IMR-90 (cell line): ENCODE results near the gene RORC. TPM values are rescaled to one million over a fixed set of nuclear protein-coding genes. Genes with fewer than 3 reads are reported as not detected.

Experiments
- ATAC-seq: fragments of 200-7000 bp; cut with Tn5 transposase; 2 replicates; pipeline ENCODE4 v1.9.1; 2020; ENCODE audit warnings: low read depth, mild to moderate bottlenecking, moderate library complexity
- BruUV-seq: library from RNA; stranded (reverse); fragments of 400-500 nt; replicated peaks from 2 replicates; lab custom pipeline; 2021; lab: Mats Ljungman, UMichigan
- CTCF ChIA-PET: fragments of 300-600 bp; formaldehyde crosslinking; extraction: SDS; loops from one replicate; lab custom pipeline; 2021; ENCODE audit warnings: antibody characterized with exemption; lab: Yijun Ruan, JAX
- POLR2A ChIA-PET: fragments of 300-600 bp; sonication (Branson Sonifier 250); formaldehyde crosslinking; loops from one replicate; lab custom pipeline; 2022; ENCODE audit warnings: antibody characterized with exemption; ENCODE audit not compliant: unreplicated experiment; lab: Charles Lee
- DNase-seq: peaks from one replicate; pipeline ENCODE4 v3.0.0; 2013
- H2AFZ ChIP-seq: replicated peaks from 2 replicates; pipeline ENCODE3; 2013; ENCODE audit warnings: low read length, mild to moderate bottlenecking; ENCODE audit not compliant: poor library complexity
- H2AK5ac ChIP-seq: 2 replicates; pipeline ENCODE4 v1.6.1; 2013; ENCODE audit warnings: low read depth, low read length, inconsistent platforms
- H2AK9ac ChIP-seq: replicated peaks from 2 replicates; pipeline ENCODE3; 2013; ENCODE audit warnings: mild to moderate bottlenecking, low read depth, low read length, moderate library complexity; ENCODE audit not compliant: poor library complexity
- H2BK120ac ChIP-seq: 2 replicates; pipeline ENCODE4 v1.6.1; 2013; ENCODE audit warnings: low read depth, low read length, inconsistent platforms
- H2BK15ac ChIP-seq: 3 replicates; pipeline ENCODE4 v1.6.1; 2013; ENCODE audit warnings: low read depth, low read length, inconsistent platforms
- H2BK20ac ChIP-seq: 2 replicates; pipeline ENCODE4 v1.6.1; 2013; ENCODE audit warnings: low read depth, mild to moderate bottlenecking, inconsistent platforms, low read length, moderate library complexity
- H2BK5ac ChIP-seq: 2 replicates; pipeline ENCODE4 v1.6.1; 2013; ENCODE audit warnings: mild to moderate bottlenecking, low read depth, low read length, inconsistent platforms; ENCODE audit not compliant: poor library complexity, severe bottlenecking
- H3K14ac ChIP-seq: replicated peaks from 2 replicates; pipeline ENCODE4 v1.6.1; 2013; ENCODE audit warnings: low read depth, low read length, inconsistent platforms
- H3K18ac ChIP-seq: 2 replicates; pipeline ENCODE4 v1.6.1; 2013; ENCODE audit warnings: low read depth, low read length, control low read depth
- H3K23ac ChIP-seq: 2 replicates; pipeline ENCODE4 v1.6.1; 2013; ENCODE audit warnings: low read depth, low read length, inconsistent platforms
- H3K27ac ChIP-seq: 2 replicates; pipeline ENCODE4 v1.5.1; 2013; ENCODE audit warnings: mild to moderate bottlenecking, control low read depth, low read length; ENCODE audit not compliant: insufficient read depth
- H3K27me3 ChIP-seq: 2 replicates; pipeline ENCODE4 v1.6.1; 2013; ENCODE audit warnings: low read length; ENCODE audit not compliant: control insufficient read depth, insufficient read depth
- H3K36me3 ChIP-seq: 2 replicates; pipeline ENCODE4 v1.6.1; 2013; ENCODE audit warnings: low read length, mixed read lengths; ENCODE audit not compliant: control insufficient read depth, insufficient read depth
- H3K4ac ChIP-seq: 2 replicates; pipeline ENCODE4 v1.6.1; 2013; ENCODE audit warnings: low read depth, low read length, inconsistent platforms
- H3K4me1 ChIP-seq: 2 replicates; pipeline ENCODE4 v1.6.1; 2013; ENCODE audit warnings: low read length, mixed read lengths; ENCODE audit not compliant: control insufficient read depth, insufficient read depth
- H3K4me2 ChIP-seq: 2 replicates; pipeline ENCODE4 v1.6.1; 2013; ENCODE audit warnings: low read depth, mild to moderate bottlenecking, control low read depth, low read length, moderate library complexity
- H3K4me3 ChIP-seq: 2 replicates; pipeline ENCODE4 v1.5.1; 2013; ENCODE audit warnings: low read depth, mild to moderate bottlenecking, control low read depth, low read length, moderate library complexity; ENCODE audit not compliant: insufficient read depth
- H3K56ac ChIP-seq: 2 replicates; pipeline ENCODE4 v1.6.1; 2013; ENCODE audit warnings: low read length, inconsistent platforms; ENCODE audit not compliant: insufficient read depth; ENCODE audit errors: extremely low read depth
- H3K79me1 ChIP-seq, 2 experiments: 2 replicates each; pipeline ENCODE4 v1.6.1; 2013; ENCODE audit warnings: low read length in 2 of 2, inconsistent platforms in 1 of 2, low read depth in 1 of 2
- H3K9ac ChIP-seq: 2 replicates; pipeline ENCODE4 v1.6.1; 2013; ENCODE audit warnings: low read depth, low read length, control low read depth
- H3K9me1 ChIP-seq: 2 replicates; pipeline ENCODE4 v1.6.1; 2013; ENCODE audit warnings: low read length, inconsistent platforms; ENCODE audit not compliant: insufficient read depth
- H3K9me3 ChIP-seq: 2 replicates; pipeline ENCODE4 v1.6.1; 2013; ENCODE audit warnings: low read length; ENCODE audit not compliant: control insufficient read depth, insufficient read depth
- H4K20me1 ChIP-seq: 2 replicates; pipeline ENCODE4 v1.6.1; 2013; ENCODE audit warnings: low read length, inconsistent platforms; ENCODE audit not compliant: insufficient read depth
- H4K5ac ChIP-seq: 2 replicates; pipeline ENCODE4 v1.6.1; 2013; ENCODE audit warnings: mild to moderate bottlenecking, low read depth, low read length, control low read depth
- H4K8ac ChIP-seq, 2 experiments: 2 replicates each; pipeline ENCODE4 v1.6.1; 2013; ENCODE audit warnings: low read depth in 2 of 2, low read length in 2 of 2, control low read depth in 1 of 2, inconsistent platforms in 1 of 2
- H4K91ac ChIP-seq: 2 replicates; pipeline ENCODE4 v1.6.1; 2013; ENCODE audit warnings: low read depth, low read length, inconsistent platforms; ENCODE audit not compliant: insufficient read depth
- FOS ChIP-seq: fragments of 150-350 bp; IDR thresholded peaks from 2 replicates; pipeline ENCODE4 v1.6.1; 2016; ENCODE audit warnings: low read depth, low read length
- MAFK ChIP-seq: IDR thresholded peaks from 2 replicates; pipeline ENCODE4 v1.6.1; 2012; ENCODE audit warnings: low read depth, low read length, improper control_type of control experiment
- MAZ ChIP-seq: IDR thresholded peaks from 2 replicates; pipeline ENCODE4 v1.6.1; 2012; ENCODE audit warnings: low read depth, mild to moderate bottlenecking, low read length, improper control_type of control experiment, moderate library complexity, borderline replicate concordance
- MXI1 ChIP-seq: IDR thresholded peaks from 2 replicates; pipeline ENCODE4 v1.6.1; 2012; ENCODE audit warnings: low read depth, mild to moderate bottlenecking, low read length, moderate library complexity, borderline replicate concordance
- NFE2L2 ChIP-seq: fragments of 150-350 bp; IDR thresholded peaks from 2 replicates; pipeline ENCODE4 v1.6.1; 2016; ENCODE audit warnings: low read depth, mild to moderate bottlenecking, low read length
- POLR2A ChIP-seq: IDR thresholded peaks from 2 replicates; pipeline ENCODE4 v1.6.1; 2012; ENCODE audit warnings: mild to moderate bottlenecking, low read depth, low read length
- RAD21 ChIP-seq: IDR thresholded peaks from 2 replicates; pipeline ENCODE4 v1.6.1; 2012; ENCODE audit warnings: low read length, improper control_type of control experiment
- RCOR1 ChIP-seq: IDR thresholded peaks from 2 replicates; pipeline ENCODE4 v1.6.1; 2012; ENCODE audit warnings: mild to moderate bottlenecking, low read length, improper control_type of control experiment; ENCODE audit not compliant: insufficient replicate concordance
- RFX5 ChIP-seq: IDR thresholded peaks from 2 replicates; pipeline ENCODE4 v1.8.0; 2012; ENCODE audit warnings: low read depth, mild to moderate bottlenecking, low read length, moderate library complexity
- SMC3 ChIP-seq: fragments of 150-350 bp; IDR thresholded peaks from 2 replicates; pipeline ENCODE4 v1.6.1; 2016; ENCODE audit warnings: low read depth, mild to moderate bottlenecking, antibody characterized with exemption, low read length, moderate library complexity
- WGBS, 2 experiments: methylation state at CpG; one replicate each; pipeline versions ENCODE4 v1.1.5 to v1.1.7; 2013; ENCODE audit warnings: missing lambda C conversion rate in 2 of 2; ENCODE audit not compliant: insufficient read length in 1 of 2; ENCODE audit errors: extremely low coverage in 2 of 2; 5-methylcytosine and 5-hydroxymethylcytosine counted together
- dilution Hi-C: fragments of 300-500 bp; cut with HindIII; formaldehyde crosslinking; loops from one replicate; pipeline ENCODE4 v1.14.3; 2018; ENCODE audit warnings: low sequenced_read_pairs; ENCODE audit not compliant: unreplicated experiment
- in situ Hi-C: fragments of 300-500 bp; cut with MboI; formaldehyde crosslinking; loops from 3 replicates; pipeline ENCODE4 v1.14.3; 2019; ENCODE audit warnings: low sequenced_read_pairs, inconsistent platforms, mixed read lengths
- intact Hi-C: fragments of 100-400 bp; cut with micrococcal nuclease; formaldehyde crosslinking; loops from 2 replicates; pipeline ENCODE4 v1.10.0; 2022
- polyA plus RNA-seq, 3 experiments: library from polyadenylated mRNA; depleted of rRNA; stranded (reverse); fragments of >200 nt; gene quantifications; 2 replicates each; pipeline ENCODE4 v1.2.3, GENCODE V29; 2012; ENCODE audit warnings: low replicate concordance in 1 of 3
- total RNA-seq: library from RNA; depleted of rRNA; stranded (reverse); fragments of >200 nt; gene quantifications from 2 replicates; pipeline ENCODE4 v1.2.3, GENCODE V29; 2012
- TF ChIP-seq, protein P1 (sequence below): fragments of 150-350 bp; IDR thresholded peaks from 2 replicates; pipeline ENCODE4 v1.6.1; 2016; ENCODE audit warnings: low read depth, mild to moderate bottlenecking, low read length, moderate library complexity, borderline replicate concordance
- TF ChIP-seq, protein P2 (sequence below): conservative IDR thresholded peaks from 2 replicates; pipeline ENCODE4 v1.5.1; 2012; ENCODE audit warnings: mild to moderate bottlenecking, low read depth, low read length, improper control_type of control experiment
- TF ChIP-seq, protein P3 (sequence below): fragments of 150-350 bp; IDR thresholded peaks from 2 replicates; pipeline ENCODE4 v1.6.1; 2017; ENCODE audit warnings: mild to moderate bottlenecking, antibody characterized with exemption, low read length, low read depth

The RORC gene
- total and polyA plus RNA-seq, 2 of the 4 experiments (the other 2 are of a cell fraction) = not detected

DNA sequence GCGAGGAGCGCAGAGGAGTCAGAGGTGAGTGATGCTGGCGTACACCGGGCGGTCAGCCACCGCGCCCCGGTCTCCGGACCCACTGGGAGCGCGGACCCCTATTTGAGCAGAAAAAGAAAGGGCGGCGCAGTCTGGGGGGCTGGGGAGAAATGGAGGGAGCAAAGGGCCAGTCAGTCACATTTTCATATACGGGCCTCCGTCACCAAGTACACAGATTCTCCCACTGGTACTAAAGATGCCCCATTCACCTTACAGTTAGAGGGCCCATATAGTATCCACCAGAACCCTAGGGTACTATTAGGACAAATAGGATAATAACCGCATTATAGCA is 7.4 kb upstream of the RORC start:
- no peaks in the 10 kb centered on the region for H3K79me1 ChIP-seq
- no peak overlapping the region for H3K9ac ChIP-seq
- no peak overlapping the region for H2BK120ac ChIP-seq
- no peaks in the 10 kb centered on the region; the same call in 1 of the 2 replicates for H3K4me1 ChIP-seq
- H3K9me1 ChIP-seq = no peaks in the 10 kb centered on the region
- H2BK5ac ChIP-seq = no peak overlapping the region
- POLR2A ChIA-PET = no interaction called here
- H3K56ac ChIP-seq = no peak overlapping the region
- H4K8ac ChIP-seq = no peak overlapping the region
- no peak overlapping the region for H4K91ac ChIP-seq
- H3K9me3 ChIP-seq = no peaks in the 10 kb centered on the region
- no peak overlapping the region for H3K4me3 ChIP-seq
- no peak overlapping the region for H4K5ac ChIP-seq
- dilution Hi-C loops (no loop called here), in situ Hi-C loops (no loop called here), intact Hi-C loops (loop anchor here (5.0 to 10.0 kb wide), 2 partner anchors 77 to 294 kb away; partner anchors contain the start of genes MRPL9 and TUFT1)
- no peak overlapping the region for H3K23ac ChIP-seq
- H2BK20ac ChIP-seq = no peak overlapping the region
- no peak overlapping the region for H3K27ac ChIP-seq
- no peaks in the 10 kb centered on the region for H3K36me3 ChIP-seq
- H3K18ac ChIP-seq = no peak overlapping the region
- peak overlapping the region; percentile 86 for H2AFZ ChIP-seq
- BruUV-seq = no TSS peak
- no peak for ATAC-seq
- H3K14ac ChIP-seq = no peak overlapping the region
- CTCF ChIA-PET = no interaction called here
- DNase-seq = no peak
- WGBS, 2 experiments = 45% methylated on average over 2 of the region's 16 CpGs; no CpG with 5 or more reads in 1 of the 2 experiments
- no peak overlapping the region for H2AK5ac ChIP-seq
- H2BK15ac ChIP-seq = no peak overlapping the region
- H3K4me2 ChIP-seq = no peak overlapping the region; the same call in 1 of the 2 replicates
- TF ChIP-seq RCOR1 = no peak
- TF ChIP-seq, protein P1, sequence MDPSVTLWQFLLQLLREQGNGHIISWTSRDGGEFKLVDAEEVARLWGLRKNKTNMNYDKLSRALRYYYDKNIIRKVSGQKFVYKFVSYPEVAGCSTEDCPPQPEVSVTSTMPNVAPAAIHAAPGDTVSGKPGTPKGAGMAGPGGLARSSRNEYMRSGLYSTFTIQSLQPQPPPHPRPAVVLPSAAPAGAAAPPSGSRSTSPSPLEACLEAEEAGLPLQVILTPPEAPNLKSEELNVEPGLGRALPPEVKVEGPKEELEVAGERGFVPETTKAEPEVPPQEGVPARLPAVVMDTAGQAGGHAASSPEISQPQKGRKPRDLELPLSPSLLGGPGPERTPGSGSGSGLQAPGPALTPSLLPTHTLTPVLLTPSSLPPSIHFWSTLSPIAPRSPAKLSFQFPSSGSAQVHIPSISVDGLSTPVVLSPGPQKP = no peak
- TF ChIP-seq, protein P2, sequence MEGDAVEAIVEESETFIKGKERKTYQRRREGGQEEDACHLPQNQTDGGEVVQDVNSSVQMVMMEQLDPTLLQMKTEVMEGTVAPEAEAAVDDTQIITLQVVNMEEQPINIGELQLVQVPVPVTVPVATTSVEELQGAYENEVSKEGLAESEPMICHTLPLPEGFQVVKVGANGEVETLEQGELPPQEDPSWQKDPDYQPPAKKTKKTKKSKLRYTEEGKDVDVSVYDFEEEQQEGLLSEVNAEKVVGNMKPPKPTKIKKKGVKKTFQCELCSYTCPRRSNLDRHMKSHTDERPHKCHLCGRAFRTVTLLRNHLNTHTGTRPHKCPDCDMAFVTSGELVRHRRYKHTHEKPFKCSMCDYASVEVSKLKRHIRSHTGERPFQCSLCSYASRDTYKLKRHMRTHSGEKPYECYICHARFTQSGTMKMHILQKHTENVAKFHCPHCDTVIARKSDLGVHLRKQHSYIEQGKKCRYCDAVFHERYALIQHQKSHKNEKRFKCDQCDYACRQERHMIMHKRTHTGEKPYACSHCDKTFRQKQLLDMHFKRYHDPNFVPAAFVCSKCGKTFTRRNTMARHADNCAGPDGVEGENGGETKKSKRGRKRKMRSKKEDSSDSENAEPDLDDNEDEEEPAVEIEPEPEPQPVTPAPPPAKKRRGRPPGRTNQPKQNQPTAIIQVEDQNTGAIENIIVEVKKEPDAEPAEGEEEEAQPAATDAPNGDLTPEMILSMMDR = no peak
- TF ChIP-seq RFX5 = no peak
- no peak for TF ChIP-seq SMC3
- no peak for TF ChIP-seq FOS
- no peak for TF ChIP-seq MAFK
- no peak for TF ChIP-seq MAZ
- TF ChIP-seq RAD21 = no peak
- no peak for TF ChIP-seq MXI1
- TF ChIP-seq, protein P3, sequence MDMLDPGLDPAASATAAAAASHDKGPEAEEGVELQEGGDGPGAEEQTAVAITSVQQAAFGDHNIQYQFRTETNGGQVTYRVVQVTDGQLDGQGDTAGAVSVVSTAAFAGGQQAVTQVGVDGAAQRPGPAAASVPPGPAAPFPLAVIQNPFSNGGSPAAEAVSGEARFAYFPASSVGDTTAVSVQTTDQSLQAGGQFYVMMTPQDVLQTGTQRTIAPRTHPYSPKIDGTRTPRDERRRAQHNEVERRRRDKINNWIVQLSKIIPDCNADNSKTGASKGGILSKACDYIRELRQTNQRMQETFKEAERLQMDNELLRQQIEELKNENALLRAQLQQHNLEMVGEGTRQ = no peak
- no peak for TF ChIP-seq NFE2L2
- TF ChIP-seq POLR2A = no peak
- no peak overlapping the region for H3K4ac ChIP-seq
- no peaks in the 10 kb centered on the region for H4K20me1 ChIP-seq
- H3K27me3 ChIP-seq = peaks cover 56% of the 10 kb centered on the region
- H2AK9ac ChIP-seq = no peak overlapping the region
